ENCODE measurements around the gene ASCL2. TPM values are rescaled to one million over a fixed set of nuclear protein-coding genes. Genes with fewer than 3 reads are reported as not detected.

ASCL2 gene
- total RNA-seq, 1 donor from 2014 or later, result 2.2 TPM

- DNase-seq (peak; percentile 82), ATAC-seq (peak; percentile 51)
- Histone ChIP-seq H3K36me3 (no peaks in the 10 kb centered on the region), H3K4me1 (peaks cover 12% of the 10 kb centered on the region), H3K9me3 (no peaks in the 10 kb centered on the region), H3K27me3 (peaks cover 29% of the 10 kb centered on the region), H3K4me3 (peak overlapping the region; percentile 52), H3K27ac (peak overlapping the region; percentile 58)
- intact Hi-C loops (cut with DNase I), result no loop called here
- peak; percentile 25 for TF ChIP-seq CTCF (IDR thresholded peaks at IDR 0.05)
Measured at GRCh38 chr11:2269601-2270321, 627 bp downstream of the ASCL2 start.

- no peak for TF ChIP-seq CTCF (IDR thresholded peaks at IDR 0.05)
- Histone ChIP-seq H3K4me3 (peak overlapping the region; percentile 52), H3K27ac (peak overlapping the region; percentile 58), H3K4me1 (peaks cover 12% of the 10 kb centered on the region), H3K27me3 (peaks cover 29% of the 10 kb centered on the region), H3K9me3 (no peaks in the 10 kb centered on the region), H3K36me3 (no peaks in the 10 kb centered on the region)
- DNase-seq (peak; percentile 87), ATAC-seq (peak; percentile 59)
- intact Hi-C loops (cut with DNase I), result no loop called here
Measured at GRCh38 chr11:2268729-2269600, 1.4 kb downstream of the ASCL2 start.

GRCh38 chr11:2267851-2268728 lies 2.3 kb downstream of the ASCL2 start:
- peaks cover 12% of the 10 kb centered on the region for H3K4me1 ChIP-seq
- H3K27me3 ChIP-seq, result peaks cover 29% of the 10 kb centered on the region
- DNase-seq (no peak), ATAC-seq (no peak)
- no peak for TF ChIP-seq CTCF (IDR thresholded peaks at IDR 0.05)
- no peaks in the 10 kb centered on the region for H3K36me3 ChIP-seq
- no peak overlapping the region for H3K27ac ChIP-seq
- intact Hi-C loops (cut with DNase I), result no loop called here
- peak overlapping the region; percentile 52 for H3K4me3 ChIP-seq
- no peaks in the 10 kb centered on the region for H3K9me3 ChIP-seq

- Histone ChIP-seq H3K27ac (no peak overlapping the region), H3K9me3 (no peaks in the 10 kb centered on the region), H3K36me3 (no peaks in the 10 kb centered on the region), H3K4me3 (no peak overlapping the region), H3K27me3 (peaks cover 29% of the 10 kb centered on the region), H3K4me1 (peaks cover 12% of the 10 kb centered on the region)
- intact Hi-C loops (cut with DNase I), result no loop called here
- DNase-seq (peak; percentile 57), ATAC-seq (no peak)
- TF ChIP-seq CTCF (IDR thresholded peaks at IDR 0.05), result no peak
Measured at GRCh38 chr11:2267306-2267850, 3.0 kb downstream of the ASCL2 start.

Data from upper lobe of right lung (tissue), 1 donor.